ENCODE data around the gene SPPL2B.

DNA sequence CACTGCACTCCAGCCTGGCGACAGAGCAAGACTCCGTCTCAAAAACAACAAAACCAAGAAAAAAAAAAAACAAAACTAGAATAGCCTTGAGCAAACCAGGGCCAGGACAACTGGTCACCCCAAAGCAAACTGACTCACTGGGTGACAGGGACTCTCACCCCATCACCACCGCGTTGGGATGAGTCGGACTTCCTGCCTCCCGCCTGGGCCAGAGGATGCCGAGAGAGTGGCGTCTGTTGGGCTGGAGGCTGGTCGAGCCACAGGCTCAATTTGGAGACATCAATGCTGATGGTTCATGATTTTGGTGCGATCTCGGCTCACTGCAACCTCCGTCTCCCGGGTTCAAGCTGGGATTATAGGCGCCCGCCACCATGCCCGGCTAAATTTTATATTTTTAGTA, 43.2 kb downstream of the SPPL2B start:
- TF ChIP-seq, protein P1, sequence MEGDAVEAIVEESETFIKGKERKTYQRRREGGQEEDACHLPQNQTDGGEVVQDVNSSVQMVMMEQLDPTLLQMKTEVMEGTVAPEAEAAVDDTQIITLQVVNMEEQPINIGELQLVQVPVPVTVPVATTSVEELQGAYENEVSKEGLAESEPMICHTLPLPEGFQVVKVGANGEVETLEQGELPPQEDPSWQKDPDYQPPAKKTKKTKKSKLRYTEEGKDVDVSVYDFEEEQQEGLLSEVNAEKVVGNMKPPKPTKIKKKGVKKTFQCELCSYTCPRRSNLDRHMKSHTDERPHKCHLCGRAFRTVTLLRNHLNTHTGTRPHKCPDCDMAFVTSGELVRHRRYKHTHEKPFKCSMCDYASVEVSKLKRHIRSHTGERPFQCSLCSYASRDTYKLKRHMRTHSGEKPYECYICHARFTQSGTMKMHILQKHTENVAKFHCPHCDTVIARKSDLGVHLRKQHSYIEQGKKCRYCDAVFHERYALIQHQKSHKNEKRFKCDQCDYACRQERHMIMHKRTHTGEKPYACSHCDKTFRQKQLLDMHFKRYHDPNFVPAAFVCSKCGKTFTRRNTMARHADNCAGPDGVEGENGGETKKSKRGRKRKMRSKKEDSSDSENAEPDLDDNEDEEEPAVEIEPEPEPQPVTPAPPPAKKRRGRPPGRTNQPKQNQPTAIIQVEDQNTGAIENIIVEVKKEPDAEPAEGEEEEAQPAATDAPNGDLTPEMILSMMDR (IDR thresholded peaks at IDR 0.05) = no peak
- TF ChIP-seq POLR2A (IDR thresholded peaks at IDR 0.05) = no peak

All from ovary (tissue), 3 donors.